COLO829 (cell line): ENCODE results near the gene PDZRN3.

ENCODE experiments used
- DNase-seq: peaks from one replicate; pipeline ENCODE4 v3.0.0; 2012; ENCODE audit warnings: low spot score

The PDZRN3 gene

DNA sequence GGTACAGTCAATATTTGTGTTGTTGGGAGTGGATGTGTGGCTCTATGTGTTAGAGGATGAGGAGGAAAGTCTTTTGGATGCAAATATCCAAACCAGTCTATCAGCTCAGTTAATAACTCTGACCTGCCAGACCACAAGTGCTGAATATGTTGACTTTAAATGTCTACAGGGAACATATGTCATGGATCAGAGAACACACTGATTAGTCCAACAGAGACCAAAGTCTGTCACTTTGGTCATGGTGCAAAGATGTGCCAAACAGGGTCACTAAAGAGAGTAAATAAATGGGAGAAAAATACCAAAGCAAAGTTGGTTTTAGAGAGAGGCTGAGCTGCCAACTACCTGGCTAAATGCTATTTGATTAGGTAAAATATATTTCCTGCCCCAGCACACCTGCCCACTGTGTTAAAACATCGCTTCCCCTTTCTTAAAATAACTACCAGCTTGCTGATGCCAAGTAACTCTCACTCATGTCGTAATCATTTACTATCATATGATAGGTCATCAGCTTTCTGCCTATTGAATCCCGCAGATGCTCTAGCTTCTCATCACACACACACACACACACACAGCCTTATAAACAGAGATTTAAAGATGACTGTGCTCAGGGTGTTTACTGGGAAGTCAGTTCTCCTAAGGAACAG, 173.3 kb downstream of the PDZRN3 start:
- DNase-seq: no peak

DNA sequence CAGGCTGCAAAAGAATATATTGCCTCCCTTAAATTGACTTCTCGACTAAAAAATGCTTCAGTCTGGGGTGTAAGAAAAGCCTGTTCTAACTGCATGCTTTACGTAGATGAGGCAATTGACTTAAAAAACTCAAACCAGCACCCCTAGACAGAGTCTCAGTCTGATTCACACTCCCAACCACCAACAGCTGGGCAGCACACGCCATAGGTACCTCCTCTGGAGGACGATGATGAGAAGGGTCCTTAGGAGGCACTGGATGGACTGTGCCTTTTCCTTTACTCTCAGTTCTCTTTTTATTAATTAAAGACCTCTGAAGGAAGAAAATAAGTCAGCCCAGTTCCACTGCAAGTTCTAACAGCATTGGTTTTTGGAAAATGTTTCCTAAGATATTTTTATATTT, 175.0 kb downstream of the PDZRN3 start:
- no peak for DNase-seq

DNA sequence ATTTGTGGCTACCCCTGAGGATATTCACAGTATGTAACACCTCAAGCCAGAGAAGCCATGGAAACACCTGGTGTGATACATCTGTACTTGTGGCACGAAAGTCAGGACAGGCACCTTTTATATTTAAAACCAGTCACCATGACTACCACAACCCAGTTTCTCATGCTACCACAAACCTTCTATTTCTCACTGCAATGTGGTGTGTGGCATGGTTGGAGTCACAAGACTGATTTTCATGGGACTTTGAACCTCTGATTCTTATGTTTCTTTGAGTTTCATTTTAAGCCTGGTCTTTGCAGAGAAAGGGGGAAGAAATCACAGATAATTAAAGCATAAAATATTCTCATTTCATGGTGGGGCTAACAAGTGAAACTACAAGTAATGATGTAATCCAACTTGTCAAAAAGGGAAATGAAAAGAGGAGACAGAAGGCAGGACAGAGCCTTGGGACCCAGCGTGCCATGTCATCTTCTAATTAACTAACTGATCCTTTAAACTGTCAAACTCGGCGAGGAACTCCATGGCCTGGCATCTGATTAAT, 175.9 kb downstream of the PDZRN3 start:
- no peak for DNase-seq

DNA sequence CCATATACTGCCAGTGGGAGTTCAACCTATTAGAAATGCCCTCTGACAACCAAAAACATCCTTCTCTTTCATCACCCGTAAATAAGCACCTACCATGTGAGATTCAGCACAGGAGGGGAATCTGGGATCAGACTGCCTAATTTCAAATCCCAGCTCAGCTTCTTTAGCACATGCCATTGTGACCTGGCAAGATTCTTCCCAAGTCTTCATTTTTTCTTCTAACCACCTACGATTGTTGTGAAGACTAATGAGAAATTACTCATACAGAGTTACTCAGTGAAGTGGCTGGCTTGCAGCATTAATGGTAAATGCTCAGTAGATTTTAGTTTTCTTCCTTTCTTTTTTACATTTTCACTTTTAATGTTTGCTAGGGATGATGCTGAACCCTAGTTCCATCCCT, 176.7 kb downstream of the PDZRN3 start:
- DNase-seq: no peak

DNA sequence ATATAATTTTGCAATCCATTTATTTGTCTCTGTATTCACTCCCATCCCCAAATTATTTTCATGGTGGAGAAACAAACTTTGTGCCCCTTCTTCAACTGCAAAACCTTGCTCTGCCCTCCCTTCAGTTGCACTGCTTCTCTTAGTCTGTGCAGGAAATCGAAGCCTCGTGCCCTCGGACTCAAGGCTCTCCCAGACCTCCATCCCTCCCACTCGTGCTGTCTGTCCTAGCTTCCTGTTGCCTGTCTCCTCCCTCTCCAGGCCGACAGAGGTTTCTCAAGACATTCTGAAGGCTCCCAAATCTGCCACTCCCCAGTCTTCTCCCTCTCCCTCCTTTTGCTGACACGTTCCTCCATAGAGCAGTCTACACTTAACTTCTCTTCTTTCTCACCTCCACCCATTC, 177.6 kb downstream of the PDZRN3 start:
- no peak for DNase-seq

DNA sequence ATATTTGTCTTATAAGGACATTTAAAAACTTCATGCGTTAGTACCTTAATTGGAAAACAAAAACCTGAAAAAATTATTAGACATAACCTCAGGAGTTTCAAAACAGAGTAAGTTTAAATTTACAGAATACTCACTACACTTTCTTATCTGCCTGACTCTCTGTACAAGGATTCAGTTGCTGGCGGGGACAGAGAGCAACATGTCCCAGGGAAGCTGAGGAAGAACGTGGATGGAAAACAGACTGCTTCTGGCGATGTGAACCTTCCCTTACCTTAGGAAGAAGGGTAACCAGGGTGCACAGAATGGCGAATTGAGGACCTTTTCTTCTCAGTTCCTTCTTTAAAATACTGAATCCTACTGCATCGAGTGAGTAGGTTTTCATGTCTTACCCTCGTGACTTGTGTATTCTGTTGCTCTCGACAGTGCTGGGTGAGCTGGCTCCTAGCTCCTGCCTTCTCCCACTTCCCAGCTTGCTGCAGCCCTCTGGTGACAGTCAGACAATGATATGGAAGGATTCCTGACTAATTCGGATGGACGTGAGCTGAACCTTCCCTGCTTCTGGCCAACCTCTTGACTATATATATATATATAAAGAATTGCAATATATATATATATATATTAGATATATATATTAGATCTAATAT, 178.2 kb downstream of the PDZRN3 start:
- DNase-seq: no peak

DNA sequence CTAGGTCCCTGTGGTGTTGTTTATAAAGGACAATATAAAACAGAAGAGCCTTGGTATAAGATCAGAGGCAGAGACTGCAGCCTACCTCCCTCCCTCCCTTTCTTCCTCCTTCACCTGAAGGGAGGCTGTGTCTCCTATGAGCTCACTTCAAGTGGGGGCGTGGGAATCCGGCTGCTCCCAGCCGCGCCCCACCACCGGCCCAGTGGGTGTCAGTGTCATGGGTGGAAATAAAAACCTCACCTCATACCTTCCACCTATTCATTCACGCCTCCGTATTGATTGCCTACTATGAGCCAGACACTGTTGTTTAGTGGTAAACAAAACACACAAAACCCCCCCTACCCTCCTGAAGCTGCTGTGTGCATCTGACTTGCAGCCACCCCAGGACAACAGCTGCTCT, 181.9 kb downstream of the PDZRN3 start:
- DNase-seq: no peak

DNA sequence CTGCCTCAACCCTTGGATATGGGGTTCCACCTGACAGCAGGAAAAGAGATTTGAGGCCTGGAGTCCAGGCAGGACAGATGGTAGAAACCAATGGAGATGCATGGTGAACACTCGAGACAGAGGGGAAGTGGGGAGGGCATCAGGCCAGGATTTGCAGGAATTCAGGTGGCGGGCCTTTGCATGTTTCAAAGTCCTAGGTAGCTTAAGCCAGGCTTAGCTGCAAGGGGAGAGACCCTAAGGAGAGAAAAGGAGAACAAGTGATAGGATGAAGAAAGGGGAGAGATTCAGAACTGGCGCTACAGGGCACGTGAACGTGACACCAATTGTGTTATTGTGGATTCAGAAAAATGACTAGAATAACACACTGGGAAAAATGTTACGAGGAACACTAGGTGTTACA, 182.6 kb downstream of the PDZRN3 start:
- DNase-seq: no peak

DNA sequence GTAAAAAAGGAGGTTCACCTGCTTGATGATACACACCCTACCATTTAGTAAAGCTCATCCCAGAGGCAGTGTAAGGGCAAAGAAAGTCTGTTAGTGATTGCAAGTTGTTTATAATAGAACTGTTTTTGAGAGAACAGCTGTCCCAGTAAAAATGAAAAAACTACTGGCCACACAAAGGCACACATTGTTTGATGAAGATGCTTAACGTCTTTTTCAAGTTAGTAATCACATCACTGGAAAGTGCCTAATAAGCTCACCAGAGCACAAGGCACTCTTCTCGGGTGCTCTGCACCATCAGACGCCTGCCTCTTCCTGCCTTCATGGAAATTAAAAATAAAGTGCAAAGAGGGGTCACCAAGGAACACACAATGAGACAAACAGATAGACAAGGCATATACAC, 186.9 kb downstream of the PDZRN3 start:
- peak; percentile 92 for DNase-seq

DNA sequence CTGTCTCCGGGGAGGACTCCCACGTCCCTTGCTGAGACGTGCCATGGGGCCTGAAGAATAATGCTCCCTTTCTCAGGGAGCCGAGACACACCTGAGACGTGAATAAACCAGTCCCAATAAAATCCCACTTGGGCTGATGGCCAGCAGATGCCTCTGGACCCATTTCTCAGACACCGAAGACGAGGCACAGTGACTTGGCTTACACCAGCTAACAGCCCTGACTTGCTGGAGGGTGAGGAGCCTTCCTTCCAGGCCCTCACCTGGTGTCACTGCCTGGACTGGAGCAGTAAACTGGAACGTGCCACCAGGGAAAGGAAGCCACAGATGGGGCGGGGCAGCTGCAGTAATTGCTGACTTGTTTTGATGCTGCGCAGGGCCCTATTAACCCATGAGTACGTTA, 189.7 kb downstream of the PDZRN3 start:
- DNase-seq: no peak

DNA sequence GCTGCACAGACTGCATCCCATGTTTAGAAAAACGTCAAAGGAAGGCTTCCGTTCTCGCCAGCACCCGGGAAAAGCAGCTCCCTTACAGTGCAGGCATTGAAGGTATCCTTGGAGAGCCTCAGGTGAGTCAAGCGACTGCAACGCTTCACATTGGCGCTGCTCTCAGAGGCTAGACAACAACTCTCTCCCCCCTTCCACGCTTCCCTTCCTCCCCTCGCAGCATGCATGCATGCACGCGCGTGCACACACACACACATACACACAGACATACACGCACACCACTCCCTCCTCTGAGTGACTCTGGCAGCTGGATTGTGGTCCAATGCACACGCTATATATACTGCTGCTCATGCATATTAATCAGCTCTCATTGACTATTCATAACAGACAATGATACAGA, 191.1 kb downstream of the PDZRN3 start:
- no peak for DNase-seq

DNA sequence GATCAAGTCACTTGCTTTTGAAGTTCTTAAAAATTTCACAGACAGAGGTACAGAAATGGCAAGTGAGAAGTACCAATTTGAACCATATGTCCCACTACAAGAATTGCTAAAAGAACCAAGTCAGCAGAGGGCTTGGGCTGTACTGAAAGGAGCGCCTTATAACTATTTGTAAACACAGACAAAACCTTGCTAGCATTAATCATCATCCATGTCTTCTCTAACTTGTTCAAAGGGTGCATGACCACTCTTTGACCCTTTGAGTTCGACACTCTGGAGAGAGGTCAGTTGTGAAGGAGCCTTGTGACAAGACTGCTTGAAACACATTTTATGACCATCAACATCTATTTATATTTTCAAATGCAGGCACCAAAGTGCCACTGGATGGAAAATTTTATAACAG, 191.7 kb downstream of the PDZRN3 start:
- peak; percentile 53 for DNase-seq

DNA sequence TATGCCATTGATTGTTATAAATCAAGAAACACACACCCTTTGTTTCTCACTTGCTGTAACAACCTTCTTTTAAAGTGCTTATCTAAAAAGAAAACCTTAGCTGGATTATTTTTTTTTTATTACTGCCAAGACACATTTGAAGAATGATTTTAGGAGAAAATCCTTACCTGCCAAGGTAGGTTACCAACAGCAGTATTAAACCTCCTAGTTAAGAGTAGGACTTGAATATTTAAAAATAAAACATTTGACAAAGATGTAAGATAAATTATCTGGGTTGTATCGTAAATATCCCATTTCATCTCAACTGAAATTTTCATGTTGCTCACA, 192.1 kb downstream of the PDZRN3 start:
- no peak for DNase-seq

DNA sequence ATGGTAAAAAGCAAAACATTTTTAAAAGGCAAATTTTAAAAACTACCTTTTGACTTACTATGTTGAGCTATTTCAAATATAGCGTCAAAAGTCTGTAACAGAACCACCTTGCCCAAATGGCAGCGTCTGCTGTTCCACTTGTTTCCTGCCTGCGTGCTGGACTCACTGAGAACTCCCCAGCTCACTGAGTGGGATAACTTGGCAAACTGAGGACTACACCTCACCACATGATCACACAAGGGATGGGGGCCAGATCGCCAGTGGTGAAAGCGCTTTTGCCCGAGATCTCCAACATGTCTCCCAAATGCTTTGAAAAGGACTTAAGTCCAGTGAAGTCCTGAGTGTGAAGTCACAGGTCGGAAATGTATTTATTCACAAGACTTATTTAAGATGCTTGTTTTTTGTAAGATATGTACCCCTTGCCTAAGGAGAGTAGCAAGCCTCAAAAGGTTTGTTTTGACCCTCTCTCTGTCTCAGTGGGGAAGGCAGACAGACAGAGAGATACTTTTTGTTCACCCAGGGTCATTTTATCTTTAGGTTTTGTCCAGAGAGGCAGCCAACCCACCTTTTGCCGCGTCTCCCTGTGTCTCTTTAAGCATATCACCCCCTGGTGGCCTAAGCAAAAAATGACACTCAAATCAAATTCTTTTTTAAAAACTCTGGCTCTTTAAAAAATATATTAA, 192.6 kb downstream of the PDZRN3 start:
- DNase-seq: peak; percentile 54

DNA sequence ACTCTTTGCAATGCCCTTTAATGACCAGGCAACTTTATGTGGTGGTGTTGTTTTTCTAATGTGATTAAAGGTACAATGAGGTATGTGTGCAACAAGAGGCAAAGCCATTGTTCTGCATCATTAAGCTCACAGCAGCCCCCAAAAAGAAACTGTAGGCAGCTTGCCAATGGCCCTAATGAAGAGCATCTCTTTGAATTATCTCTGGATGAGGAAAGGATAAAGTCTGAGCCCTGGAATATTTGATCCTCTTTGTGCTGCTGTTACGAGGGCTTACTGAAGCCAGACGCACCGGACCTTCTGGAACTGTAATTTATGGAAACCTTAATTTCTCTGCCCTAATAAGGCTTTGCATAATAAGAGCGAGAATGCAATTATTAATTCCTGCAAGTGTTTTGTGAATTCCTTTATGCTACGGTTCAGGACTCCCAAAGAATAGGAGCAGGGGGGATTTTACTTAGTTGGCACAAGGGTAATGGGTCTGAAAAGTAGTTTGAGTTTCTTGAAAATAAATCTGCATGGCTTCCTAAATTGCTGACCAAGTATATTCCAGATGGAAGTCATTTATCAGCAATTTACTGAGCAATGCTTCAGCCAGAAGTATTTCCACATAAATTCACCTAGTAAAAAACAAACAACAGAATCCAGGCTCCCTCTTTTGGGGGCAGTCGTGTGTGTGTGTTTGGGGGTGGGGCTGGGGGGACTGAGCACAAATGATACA, 193.4 kb downstream of the PDZRN3 start:
- no peak for DNase-seq

DNA sequence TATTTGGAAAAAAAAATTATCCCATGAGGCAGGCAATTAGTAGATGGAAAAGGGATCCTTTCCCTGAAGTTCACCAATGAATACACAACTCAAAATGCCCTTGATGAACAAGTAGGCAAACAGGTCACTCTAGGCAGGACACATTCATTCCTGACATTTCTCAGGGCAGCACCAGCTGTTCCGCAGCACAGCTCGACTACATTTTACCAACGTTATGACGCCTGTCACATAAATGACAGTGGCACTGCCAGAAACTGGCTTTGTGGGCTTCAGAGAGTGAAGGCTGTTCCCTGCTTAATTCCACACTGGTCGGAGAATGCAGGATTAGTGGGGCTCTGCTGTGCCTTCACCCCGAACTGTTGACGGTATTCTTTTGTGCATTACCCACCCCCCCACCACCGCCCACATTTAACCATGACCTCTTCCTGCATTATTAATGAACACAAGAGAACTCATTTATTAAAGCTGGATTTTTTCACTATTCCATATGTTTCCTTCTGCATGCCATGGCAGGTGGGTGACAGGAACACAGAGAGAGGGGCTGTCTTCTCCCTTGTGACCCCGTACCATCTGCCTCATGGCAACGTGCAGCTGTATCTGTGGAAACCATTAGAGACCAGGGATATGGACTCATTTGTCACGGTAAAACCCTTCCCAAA, 197.6 kb downstream of the PDZRN3 start:
- DNase-seq: no peak

DNA sequence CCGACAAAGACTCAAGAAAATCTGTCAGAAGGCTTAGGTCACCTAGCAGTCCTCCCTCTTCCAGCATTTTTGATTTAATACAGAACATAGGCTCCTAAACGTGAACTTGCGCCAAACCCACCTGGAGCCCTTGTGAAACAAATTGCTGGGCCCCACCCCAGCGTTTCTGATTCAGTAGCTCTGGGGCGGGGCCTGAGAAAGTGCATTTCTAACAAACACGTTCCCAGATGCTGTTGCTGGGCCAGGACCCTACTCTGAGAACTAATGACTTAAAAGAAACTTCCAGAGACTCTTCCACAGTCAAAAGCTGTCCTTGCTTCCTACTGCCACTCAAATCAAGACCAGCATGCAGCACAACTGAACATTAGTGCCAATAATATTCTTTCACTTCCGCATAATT, 198.1 kb downstream of the PDZRN3 start:
- no peak for DNase-seq

DNA sequence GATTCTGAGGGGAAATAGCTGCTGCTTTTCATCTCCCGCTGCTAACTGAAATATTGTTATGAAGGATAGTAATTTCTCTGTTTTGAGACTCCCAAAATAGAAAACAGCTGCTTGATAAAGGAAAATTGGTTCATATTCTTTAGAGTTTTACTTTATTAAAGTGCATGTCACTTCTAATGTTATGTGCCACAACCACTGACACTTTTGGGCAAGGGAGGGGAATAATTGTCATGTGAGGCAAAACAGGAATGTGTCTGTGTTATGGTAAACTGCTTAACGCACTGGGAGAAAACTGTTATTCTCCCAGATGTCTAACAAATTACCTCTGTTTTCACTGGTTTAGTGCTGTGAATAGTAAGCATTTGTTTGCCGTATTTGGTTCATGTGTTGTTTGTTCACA, 201.6 kb downstream of the PDZRN3 start:
- DNase-seq: no peak

DNA sequence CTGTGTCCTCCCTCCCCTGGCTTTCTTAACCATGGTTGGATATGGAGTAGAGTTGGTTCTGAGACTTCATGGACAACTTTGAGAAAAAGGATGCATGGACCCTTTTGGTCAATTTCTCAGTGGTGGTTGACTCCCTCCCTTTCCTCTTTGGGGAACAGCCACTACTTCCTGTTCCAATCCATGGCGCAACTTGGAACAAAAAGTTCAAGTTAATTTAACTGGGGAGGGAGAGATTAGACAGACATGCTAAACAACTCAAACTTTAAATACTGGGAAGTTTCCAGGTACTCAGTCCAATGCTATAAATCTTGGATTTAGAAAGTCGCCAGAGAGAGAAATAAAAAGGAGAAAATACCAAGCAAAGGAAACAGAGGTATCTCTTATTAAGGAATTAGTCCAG, 202.2 kb downstream of the PDZRN3 start:
- DNase-seq: no peak

DNA sequence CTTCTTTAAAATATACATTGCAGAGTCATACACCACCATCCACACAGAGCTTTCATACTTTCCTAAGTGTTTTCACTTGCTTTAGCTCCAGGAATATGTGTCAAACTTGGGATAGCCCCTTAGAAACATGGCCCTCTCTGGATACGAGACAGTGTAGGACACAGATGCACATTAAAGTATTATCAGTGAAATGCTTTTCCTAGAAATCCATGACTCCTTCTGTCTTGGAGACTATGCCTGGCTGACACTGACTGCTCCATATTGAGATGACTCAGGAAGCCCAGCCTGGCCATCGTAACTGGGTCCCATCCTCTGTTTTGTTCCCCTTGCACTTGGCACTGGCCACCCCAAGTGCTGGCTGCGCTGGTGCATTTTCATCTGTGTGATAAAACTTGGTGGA, 204.8 kb downstream of the PDZRN3 start:
- DNase-seq: no peak

DNA sequence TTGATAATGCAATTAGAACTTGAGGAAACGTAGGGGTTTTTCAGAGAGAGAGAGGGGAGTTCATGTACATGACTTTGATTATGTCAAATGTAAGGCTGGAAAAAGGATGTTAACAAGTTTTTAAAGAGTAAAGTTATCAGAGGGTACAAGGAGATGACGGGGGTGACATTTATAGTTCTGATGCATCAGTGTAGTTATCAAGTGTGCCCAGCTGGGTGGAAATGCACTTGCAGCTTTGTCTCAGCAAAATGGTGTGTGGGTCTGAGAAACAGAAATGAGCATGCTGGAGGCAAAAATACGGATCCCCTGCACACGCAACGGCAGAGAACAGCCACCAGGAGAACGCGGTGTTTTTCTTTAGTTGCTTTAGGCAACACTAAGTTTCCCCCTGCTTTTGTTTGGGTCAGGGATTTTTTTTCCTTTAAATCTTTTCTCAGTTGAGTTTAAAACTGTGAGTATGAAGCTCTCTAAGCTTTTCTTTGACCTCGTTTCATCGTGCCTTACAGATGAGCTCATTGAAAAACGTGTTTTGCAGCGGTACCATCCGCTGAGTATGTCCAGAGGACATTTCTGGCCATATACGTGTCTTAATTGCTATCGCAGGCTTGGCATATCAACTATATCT, 205.4 kb downstream of the PDZRN3 start:
- no peak for DNase-seq

DNA sequence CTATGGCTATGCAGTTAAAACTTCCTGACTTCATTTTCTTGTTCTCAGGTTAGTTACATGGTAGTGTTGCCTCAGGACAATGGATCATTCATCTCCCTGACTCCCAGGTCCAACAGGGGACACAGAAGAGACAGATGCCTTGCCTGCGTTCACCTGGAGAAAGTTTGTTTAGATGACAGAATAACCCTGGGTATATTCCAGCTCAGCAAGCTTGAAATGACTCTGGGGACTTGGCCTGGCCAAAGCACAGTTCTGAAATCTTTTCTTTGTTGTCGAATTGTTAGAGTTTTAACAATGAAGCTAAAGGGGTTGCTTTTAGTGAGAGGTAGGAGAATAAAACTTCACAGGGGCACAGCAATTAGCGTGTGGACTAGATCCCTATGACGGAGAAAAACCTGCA, 206.1 kb downstream of the PDZRN3 start:
- DNase-seq: no peak
